GM19455 (cell line): Measurements from ENCODE around the gene ARL16.

Experiments
- ATAC-seq: cut with Tn5 transposase; IDR thresholded peaks from one replicate; pipeline ENCODE4 v1.9.1; 2021; ENCODE audit not compliant: unreplicated experiment

Gene ARL16, protein sequence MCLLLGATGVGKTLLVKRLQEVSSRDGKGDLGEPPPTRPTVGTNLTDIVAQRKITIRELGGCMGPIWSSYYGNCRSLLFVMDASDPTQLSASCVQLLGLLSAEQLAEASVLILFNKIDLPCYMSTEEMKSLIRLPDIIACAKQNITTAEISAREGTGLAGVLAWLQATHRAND

DNA sequence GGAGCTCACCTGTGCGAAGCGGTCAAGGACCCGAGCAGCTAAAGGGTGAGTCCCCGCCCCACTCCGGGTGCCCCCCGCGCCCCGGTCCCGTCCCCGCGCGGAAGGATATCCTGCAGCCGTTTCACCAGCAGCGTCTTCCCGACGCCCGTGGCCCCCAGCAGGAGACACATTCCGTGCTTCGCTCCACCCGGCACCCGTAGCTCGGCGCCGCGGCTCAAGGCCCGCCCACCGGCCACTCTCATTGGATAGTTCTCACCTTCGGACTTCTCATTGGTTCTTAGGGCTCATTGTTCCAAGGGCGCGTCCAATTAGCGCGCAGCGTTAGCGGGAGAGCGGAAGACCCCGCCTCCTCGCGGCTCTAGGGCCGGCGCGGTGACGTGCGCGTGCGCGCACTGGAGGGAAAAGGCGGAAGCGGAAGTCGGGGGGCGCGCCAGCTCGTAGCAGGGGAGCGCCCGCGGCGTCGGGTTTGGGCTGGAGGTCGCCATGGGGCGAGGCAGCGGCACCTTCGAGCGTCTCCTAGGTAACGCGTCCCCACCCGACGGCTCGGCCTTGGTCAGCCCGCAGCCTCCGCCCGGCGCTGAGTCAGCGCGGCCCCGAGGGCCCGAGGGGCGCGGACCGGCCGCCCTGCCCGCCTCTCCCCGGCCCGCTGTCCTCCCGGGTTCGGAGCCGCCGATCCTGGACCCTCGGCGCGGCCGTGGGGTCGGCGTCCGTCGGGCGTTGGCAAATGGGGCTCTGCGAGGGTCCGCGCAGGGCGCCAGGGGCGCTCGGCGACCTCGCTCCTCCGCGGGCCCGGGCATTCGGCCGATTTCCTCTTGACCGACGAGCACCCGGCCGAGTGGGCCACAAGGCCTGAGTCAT lies at the start of gene ARL16, which contains the start of gene HGS:
Gene ARL16 (minus strand): TSS at position 214 of the 858 bp plus-strand sequence. CDS start 44 bp downstream, at position 170.
Gene HGS (plus strand): TSS at position 428 of the 858 bp plus-strand sequence. CDS start 56 bp downstream, at position 484.
- ATAC-seq: peak; percentile 93

DNA sequence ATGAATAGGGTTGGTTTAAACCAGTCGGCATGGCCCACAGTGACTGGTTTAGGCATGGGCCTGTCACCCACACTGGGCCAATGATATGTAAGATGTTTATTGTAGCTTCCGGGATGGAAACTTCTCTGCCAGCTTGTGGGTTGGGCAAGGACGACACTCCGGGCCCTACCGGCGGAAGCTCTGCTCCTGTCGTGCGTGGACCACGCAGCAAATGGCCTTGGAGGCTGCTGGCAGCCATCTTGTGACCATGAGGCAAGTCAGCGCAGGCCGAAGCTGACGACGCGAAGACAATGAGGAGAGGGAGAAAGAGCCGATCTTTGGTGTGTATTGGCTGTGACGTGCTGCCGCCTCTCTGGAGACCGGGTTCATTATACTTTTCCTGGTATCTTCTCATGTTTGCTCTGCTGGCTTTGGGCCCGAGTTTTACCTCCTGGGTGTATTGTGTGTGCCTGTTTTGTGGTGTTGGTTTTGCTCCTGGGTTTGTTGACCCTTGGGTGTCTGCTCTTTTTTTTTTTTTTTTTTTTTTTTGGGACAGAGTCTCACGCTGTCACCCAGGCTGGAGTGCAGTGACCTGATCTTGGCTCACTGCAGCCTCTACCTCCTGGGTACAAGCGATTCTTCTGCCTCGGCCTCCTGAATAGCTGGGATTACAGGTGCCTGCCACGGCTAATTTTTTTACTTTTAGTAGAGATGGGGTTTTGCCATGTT lies 43.9 kb upstream of the ARL16 start:
- no peak for ATAC-seq

DNA sequence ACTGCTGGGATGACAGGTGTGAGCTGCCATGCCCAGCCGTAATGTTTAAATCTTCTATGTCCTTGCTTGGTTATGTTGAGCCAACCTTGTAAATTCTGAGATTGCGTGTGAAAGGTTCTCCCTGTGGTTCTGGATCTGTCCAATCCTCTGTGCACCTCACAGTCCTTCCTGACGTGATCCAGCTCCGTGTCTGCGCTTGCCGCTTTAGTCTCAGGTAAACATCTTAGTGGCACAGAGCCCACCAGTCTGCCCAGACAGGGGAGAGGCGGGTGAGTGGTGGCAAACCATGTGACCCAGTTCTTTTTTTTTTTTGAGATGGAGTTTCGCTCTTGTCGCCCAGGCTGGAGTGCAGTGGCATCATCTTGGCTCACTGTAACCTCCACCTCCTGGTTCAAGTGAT lies 42.4 kb upstream of the ARL16 start:
- no peak for ATAC-seq

DNA sequence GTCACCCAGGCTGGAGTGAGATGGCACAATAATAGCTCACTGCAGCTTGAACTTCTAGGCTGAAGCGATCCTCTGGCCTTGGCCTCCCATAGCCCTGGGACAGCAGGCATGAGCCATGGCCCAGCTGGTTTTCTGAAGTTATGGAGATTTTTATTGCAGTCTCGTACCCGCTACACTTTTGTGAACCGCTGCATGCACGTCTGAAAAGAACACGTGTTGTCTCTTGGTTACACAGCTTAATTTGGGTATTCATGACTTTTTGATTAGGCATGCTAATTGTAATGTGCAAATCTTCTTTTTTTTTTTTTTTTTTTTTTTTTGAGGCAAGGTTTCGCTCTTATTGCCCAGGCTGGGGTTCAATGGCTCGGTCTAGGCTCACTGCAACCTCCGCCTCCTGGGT lies 41.8 kb upstream of the ARL16 start:
- ATAC-seq: no peak

DNA sequence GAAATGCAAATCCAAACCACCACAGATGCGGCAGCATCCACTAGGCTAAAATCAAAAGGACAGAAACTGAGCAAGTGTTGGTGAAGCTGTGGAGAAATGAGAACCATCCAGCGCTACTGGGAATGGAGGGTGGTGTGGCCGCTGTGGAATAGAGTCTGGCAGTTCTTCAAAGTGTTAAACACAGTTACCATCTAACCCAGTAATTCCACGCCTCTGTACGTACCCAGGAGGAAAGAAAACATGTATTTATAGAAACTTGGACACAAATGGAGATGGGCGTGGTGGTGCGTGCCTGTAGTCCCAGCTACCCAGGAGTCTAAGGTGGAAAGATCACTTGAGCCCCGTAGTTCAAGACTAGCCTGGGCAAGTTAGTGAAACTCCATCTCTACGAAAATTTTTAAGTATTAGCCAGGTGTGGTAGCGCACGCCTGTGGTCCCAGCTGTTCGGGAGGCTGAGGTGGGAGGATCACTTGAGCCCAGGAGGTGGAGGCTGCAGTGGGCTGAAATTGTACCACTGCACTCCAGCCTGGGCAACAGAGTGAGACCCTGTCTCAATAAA lies 40.1 kb upstream of the ARL16 start:
- no peak for ATAC-seq

DNA sequence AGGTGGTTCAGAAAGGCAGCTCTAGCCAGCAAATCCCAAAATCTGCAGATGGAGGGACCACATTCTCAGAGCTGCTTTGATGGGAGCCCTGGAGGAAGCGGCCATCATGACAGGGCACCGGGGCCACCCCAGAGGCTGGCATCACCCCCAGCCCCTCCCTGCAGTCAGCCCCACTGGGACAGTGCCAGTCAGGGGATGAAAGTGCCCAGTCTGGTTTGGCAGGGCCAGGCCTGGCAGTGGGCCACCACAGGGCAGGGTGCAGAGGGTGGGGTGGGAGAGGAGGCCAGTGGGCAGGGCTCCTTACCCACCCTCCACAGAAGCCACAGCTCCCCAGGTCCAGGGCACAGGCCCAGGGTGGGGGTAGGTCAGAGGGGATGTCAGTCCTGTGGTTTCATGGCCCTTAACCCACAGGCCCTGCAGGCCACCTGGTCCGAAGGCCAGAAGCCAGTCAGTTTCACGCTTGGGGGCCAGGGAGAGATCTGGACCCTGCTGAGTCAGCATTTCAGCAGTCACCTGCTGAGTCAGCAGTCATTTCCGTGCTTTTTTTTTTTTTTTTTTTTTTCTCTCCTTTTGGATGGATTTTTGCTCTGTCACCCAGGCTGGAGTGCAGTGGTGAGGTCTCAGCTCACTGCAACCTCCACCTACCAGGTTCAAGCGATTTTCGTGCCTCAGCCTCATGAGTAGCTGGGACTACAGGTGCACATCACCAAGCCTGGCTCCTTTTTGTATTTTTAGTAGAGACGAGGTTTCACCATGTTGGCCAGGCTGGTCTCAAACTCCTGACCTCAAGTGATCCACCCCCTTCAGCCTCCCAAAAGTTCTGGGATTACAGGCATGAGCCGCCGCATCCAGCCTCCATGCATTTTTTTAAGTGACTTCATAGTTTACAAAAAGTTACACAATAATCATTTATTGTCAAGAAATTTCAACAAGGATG lies 38.9 kb upstream of the ARL16 start:
- ATAC-seq: no peak

DNA sequence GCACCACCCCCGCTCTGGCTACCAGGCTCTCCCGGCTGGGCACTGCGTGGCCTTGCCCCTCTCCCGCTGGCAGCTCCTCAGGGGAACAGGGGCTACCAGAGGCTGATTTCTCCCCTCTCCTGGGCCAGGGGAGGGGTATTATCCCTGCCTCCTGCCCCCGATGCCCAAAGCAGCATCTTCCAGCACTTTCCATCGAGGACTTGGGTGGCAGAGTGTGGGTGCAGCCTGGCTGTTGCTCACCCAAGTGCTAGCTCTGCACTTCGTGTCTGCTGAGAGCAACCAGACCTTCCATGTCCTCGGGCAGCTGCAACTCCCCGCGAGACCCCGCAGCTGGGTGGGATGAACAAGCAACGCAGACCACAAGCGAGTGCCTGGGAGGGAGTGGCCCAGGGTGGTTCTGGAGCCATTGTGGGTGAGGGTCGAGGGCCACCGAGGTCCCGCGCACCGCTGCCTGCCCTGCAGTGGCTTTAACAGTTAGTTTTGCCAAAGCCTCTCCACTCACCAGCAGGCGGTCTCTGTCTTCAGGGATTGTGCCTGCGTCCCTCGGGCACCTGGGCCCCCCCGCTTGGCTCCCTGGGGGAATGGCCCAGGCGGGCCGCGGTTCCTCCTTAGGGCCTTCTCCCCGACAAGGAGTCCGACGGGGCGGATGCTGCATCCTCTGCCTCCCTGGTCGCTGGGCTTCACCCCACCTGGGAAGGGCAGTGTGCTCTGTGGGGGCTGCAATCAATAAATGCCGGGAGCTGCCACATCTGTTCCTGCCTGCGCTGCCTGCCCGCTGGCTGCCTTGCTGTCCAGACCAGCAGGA lies 36.9 kb upstream of the ARL16 start:
- ATAC-seq: no peak

DNA sequence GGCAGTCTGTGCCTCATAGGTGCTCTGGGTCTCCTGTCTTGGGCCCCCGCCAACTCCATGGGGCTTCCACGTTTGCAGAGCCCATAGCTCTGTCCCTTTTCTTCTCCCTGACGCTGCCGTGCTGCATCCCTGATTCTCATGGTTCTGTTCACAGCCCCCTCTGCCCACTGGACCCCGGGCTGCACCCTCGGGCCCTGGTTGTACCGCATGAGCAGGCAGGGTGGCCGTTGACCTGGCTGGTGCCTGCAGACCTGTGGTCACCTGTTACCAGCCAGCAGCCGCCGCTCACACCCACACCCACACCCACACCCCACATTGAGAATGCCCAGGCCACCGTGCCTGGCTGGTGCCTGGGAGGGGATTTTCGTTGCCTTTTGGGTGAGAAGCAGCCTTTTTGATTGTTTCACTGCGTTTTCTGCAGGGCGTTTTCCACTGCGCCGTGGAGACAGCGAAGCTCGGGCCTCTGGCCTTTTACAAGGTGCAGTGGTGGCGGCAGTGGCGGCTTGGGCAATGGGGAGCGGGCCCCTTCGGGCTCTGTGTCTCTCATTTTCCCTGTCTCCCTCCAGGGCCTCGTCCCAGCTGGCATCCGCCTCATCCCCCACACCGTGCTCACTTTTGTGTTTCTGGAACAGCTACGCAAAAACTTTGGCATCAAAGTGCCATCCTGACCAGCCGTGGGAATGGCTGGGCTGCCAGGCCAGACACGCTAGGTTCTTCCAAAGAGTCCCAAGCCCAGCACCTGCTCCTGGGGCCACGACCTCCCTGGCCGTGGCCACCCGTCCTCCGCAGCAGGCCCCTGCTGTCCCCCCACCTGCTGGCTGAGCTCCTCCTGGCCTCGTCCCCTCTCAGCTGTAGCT lies 36.0 kb upstream of the ARL16 start:
- no peak for ATAC-seq

DNA sequence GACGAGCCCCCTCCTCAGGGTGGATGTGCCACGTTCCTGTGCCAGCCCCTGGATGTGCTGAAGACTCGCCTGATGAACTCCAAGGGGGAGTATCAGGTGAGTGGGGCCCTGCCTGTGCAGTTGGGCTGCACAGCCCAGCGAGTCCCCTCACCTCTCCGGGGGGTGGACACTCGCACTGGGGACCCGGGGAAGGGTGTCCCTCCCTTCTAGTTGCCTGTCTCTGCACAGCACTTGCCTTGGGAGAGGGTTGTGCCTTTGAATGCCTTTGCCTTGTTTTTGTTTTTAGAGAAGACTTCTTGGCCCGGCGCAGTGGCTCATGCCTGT lies 34.1 kb upstream of the ARL16 start:
- no peak for ATAC-seq

DNA sequence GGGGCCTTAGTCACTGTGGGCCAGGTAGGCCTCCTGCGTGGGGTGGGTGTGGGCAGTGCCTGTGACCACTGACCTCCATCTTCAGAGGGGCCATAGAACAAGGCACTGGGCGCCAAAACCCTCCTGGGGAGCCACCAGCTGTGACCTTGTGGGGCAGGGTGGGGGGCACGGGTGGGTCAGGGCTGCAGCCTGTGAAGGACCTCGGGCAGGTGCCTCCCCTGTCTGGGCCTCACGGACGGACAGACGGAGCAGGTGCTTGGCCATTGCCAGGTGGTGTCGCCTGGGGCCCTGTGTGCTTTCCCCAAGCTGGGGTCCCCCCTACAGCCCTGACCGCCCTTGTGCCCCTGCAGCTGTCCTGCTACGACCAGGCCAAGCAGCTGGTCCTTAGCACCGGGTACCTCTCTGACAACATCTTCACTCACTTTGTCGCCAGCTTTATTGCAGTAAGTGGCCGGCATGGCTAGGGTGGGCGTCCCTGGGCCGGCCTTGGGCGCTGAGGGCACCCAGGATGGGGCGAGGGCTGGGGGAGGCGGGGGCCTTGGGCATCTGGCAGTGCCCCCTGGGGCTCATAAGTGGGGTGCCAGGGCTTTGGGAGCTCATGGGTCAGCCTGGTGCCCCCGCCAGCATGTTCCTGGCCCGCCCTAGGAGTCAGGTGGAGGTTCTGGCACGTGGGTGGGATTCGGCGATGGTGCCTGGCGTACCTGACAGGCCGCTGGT lies 33.6 kb upstream of the ARL16 start:
- ATAC-seq: no peak

DNA sequence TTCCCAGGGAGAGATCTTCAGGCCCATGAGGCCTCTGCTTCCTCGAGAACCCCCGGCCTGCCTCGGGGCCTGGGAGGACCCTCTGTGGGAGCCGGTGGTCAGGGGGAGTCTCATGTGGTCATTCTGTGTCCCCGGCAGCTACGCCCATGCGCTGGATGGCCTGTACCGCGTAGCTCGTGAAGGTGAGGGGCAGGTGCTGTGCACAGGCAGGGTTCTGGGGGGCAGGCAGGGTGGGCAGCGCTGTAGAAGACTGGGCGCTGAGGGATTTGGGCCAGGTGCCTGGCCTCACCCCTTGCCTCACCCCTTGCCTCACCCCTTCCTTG lies 33.0 kb upstream of the ARL16 start:
- no peak for ATAC-seq

DNA sequence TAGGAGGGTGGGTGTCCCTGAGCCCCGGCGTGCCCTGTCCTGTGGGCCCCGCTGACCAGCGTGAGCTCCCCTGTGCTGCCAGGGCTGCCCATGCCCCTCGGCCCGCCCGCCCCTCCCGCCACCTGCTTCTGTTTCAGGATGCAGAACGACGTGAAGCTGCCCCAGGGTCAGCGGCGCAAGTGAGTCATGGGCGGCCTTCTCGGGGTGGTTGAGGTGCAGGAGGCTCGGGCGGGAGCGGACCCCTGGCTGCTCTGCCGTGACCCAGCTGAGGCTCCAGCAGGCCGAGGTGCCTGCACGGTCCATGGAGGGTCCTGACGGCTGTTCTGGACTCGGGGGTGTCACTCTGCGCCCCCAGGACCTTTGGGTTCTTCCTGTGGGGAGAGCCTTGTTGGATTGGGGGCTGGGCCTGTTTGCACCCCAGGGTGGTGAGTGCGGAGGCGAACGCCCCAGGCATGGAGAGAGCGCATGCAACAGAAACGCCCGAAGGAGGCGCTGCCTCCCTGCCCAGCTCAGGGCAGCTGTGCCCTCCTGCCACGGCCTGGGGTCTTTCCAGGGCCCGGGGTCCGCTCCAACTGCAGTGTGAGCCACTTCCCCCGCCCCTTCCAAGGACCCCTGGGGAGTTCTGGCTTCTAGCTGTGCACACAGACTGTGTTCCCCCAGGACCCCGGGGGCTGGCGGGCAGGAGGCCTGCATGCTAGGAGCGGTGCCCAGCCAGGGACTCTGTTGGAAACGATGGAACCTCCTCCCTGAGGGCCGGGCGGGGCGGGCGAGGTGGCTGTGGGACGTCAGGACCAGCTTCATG lies 32.5 kb upstream of the ARL16 start:
- no peak for ATAC-seq

DNA sequence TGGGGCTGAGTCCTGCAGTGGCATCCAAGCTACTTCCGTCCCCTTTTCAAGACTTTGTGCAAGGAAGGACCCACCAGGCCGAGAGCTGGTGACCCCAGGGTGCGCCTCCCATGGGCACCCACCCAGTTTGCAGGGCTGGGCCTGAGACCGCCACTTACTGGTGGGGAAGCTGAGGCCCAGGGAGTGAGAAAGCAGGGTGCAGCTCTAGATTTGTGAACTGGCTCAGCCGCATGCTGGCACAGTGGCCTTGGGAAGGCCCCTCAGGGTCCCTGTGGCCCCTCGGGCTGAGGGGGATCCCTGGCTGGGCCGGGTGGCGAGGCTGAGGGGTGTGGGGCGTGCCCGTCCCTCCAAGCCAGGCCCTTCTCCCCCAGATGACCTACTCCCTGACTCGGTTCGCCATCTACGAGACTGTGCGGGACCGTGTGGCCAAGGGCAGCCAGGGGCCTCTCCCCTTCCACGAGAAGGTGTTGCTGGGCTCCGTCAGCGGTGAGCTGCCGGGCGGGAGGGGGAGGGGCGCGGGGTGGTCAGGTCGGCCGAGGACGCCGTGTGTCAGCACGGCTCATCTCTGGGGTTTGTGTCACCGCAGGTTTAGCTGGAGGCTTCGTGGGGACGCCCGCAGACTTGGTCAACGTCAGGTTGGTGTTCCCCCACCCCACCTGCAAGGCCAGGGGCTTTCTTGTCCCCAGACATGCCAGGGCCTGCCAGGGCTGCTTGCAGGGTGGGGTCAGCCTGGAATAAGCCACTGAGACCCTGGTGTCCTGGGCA lies 31.7 kb upstream of the ARL16 start:
- ATAC-seq: no peak

DNA sequence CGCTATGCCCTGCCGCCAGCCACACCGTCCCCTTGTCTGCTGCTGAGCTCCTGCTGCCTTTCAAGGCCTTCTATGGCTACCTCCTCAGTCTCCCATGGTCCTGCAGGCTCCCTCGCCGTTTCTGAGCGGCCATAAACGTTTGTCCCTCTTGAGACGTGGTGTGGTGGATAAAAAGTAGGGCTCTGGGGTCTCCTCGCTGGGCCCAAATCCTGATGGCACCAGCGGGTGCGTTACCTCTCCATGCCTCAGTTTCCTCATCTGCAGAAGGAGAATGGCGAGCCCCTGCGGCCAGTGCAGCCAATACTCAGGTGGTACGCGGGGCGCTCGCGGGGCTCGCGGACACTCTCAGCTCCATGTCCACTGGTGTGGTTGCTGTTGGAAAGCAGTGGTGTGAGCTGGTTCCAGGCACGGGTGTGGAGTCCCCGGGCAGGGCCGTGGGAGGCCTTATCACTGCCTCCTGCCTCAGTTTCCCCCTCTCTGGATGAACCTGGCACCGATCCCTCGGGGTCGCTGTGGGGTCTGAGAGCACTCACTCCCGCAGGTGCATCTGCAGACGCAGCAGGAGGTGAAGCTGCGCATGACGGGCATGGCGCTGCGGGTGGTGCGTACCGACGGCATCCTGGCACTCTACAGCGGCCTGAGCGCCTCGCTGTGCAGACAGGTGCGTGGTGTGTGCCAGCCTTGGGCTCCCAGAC lies 31.0 kb upstream of the ARL16 start:
- ATAC-seq: no peak

DNA sequence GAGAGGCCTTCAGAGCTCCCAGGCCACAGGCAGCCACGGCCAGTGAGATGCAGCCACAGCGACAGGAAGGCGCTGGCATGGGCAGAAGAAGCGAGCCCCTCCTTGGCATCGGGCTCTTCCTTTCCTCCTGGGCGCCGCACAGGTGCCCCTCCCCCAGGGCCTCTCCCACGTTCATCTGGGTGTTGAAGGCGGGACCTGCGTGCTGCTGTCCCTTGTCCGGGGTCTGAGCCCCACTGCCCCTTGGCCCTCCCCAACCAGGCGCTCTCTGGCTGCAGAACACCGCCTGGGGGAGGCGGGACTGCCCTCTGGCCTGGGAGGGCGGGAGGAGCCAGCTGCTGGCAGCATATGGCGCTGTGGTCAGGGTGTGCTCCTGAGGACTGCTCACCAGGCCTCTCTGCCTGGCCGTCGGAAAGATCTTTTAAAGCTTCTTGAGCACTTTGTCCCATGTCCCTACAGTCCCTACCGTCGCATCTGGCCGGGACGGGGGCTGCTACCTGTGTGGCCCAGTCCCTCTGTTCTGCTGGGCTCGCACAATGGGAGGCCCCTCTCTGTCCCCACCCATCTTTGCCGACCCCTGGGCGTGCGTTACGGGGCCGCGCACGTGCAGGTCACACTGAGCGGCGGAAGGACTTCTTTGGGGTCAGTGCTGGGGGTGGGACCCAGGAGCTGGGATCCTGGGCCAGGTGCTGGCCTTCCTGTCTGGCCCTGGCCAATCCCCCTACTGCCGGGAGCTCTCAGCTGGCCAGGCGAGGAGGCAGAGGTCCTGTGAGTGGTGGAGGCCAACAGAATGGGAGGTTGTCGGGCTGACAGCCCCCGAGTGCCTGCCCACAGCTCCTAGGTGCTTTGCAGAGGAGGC lies 30.2 kb upstream of the ARL16 start:
- no peak for ATAC-seq
